ENCODE data around the gene GLCCI1.
"Not testable (repeated sequence)": the region's sequence is repeated elsewhere in the genome, so short reads cannot be mapped to it uniquely, and the experiment has no call there.

Gene GLCCI1

DNA sequence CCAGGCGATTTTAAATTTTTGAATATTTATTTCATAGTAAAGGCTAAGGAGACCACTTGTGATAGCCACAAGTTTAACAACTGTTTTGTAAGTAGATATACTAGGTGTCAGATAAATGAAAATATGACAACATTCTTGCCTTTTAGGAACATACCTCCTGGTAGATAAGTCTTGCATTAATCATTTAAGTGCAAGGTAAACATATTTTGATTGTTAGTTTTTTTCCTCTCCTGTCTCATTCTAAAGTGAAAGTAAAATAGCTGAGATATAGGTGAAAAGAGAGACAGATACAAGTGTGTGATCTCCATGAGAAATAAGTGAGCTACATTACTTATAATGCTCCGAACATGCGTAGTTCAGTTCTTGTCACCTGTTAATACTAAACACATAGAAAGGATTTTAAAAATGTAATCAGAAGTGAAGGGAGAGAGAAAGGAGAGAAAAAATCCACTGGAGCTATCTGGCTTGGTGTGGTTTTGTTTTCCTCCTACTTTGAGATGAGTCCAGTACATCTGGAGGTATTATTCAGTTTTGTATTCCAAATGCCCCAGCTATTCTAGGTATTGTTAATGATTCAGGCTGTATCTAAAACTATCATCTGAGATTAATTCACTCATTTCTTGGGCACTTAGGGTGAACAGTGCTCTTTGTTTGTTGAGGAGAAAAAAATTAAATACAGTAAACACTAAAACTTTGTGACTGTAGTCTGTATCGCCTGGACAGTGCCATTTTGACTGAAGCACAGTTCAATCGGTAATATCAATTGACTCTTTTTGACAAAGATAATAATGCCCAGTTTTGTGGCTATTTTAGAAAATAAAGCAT is 21.2 kb downstream of the GLCCI1 start:
- peaks cover 47% of the 10 kb centered on the region for H3K4me1 Mint-ChIP-seq
- ATAC-seq (no peak), DNase-seq (no peak)
- peak overlapping the region; percentile 41 for H3K27ac Mint-ChIP-seq
- no peaks in the 10 kb centered on the region for H3K27me3 Mint-ChIP-seq
- peaks cover 17% of the 10 kb centered on the region for H3K9me3 Mint-ChIP-seq
- peak overlapping the region; percentile 73 for H3K4me3 Mint-ChIP-seq
- H3K36me3 Mint-ChIP-seq (ENCODE audit: low read depth), result peaks cover 13% of the 10 kb centered on the region

DNA sequence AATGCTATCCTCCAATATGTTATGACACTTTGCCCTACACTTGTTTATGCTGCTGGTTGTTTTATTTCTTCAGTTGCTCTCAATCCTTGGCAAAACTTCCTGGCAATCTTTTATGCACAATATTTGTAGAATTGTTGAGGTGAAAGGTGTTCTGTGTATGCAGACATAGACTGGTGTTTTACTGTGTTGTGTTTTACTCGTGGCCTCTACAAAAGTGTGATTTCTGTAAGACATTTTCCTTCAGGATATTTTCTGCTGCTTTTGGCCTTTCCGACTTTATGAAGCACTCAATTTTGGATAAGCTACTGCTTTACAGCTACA is 21.8 kb downstream of the GLCCI1 start:
- Mint-ChIP-seq H3K9me3 (peaks cover 21% of the 10 kb centered on the region), H3K27ac (peak overlapping the region; percentile 5), H3K27me3 (no peaks in the 10 kb centered on the region), H3K4me3 (peak overlapping the region; percentile 35), H3K36me3 (ENCODE audit: low read depth) (peaks cover 16% of the 10 kb centered on the region), H3K4me1 (peaks cover 43% of the 10 kb centered on the region)
- DNase-seq (no peak), ATAC-seq (no peak)

DNA sequence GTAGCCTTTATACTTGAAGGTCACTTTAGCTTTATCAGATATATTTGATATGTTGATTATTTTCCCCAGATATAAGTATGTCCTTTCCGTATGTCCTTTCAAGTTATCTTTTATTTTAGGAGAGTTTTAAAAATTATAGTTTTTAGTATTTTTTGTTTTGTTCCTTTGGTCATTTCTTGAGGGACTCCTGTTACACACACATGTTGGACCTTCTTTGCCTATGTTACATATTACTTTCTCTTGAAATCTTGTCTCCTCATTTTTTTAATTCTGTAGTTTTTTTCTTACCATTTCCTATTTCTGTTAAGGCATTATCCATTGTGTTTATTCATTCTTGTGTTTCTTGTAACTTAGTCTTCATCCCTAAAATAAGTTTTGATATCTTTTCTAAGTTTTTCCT is 23.9 kb downstream of the GLCCI1 start:
- Mint-ChIP-seq H3K36me3 (ENCODE audit: low read depth) (peaks cover 17% of the 10 kb centered on the region), H3K27me3 (no peaks in the 10 kb centered on the region), H3K27ac (no peak overlapping the region), H3K4me3 (no peak overlapping the region), H3K4me1 (peaks cover 42% of the 10 kb centered on the region), H3K9me3 (peaks cover 21% of the 10 kb centered on the region)
- DNase-seq (no peak), ATAC-seq (no peak)

DNA sequence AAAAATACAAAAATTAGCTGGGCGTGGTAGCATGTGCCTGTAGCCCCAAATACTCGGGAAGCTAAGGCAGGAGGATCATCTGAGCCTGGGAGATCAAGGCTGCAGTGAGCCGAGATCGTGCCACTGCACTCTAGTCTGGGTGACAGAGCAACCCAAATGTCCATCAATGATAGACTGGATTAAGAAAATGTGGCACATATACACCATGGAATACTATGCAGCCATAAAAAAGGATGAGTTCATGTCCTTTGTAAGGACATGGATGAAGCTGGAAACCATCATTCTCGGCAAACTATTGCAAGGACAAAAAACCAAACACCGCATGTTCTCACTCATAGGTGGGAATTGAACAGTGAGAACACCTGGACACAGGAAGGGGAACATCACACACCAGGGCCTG is 26.8 kb downstream of the GLCCI1 start:
- Mint-ChIP-seq H3K9me3 (peaks cover 21% of the 10 kb centered on the region), H3K4me1 (peaks cover 18% of the 10 kb centered on the region), H3K36me3 (ENCODE audit: low read depth) (peaks cover 17% of the 10 kb centered on the region)
- H3K27ac Mint-ChIP-seq, DNase-seq, ATAC-seq, H3K4me3 Mint-ChIP-seq, H3K27me3 Mint-ChIP-seq: not testable (repeated sequence)

DNA sequence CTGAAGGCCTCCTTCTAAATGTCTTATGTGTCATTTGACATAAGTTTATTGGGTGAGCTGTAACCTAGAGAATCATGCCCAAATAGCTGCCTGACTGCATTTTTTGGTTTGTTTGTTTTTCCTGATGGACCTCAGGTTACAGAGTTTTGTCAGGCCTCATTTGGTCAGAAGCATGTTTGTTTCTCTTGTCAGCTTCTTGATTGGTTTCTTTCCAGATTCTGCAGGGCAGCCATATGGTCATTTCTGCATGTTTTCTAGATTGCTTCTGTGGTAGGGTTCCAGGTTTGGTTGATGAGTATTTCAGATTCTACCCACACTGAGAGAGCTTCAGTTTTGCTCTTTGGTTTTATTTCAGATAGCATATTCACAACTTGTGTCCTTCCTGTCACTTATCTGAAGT is 28.0 kb downstream of the GLCCI1 start:
- Mint-ChIP-seq H3K36me3 (ENCODE audit: low read depth) (peaks cover 25% of the 10 kb centered on the region), H3K27me3 (no peaks in the 10 kb centered on the region), H3K4me1 (peaks cover 12% of the 10 kb centered on the region), H3K4me3 (no peak overlapping the region), H3K27ac (peak overlapping the region; percentile 5), H3K9me3 (peaks cover 27% of the 10 kb centered on the region)
- DNase-seq (no peak), ATAC-seq (no peak)

DNA sequence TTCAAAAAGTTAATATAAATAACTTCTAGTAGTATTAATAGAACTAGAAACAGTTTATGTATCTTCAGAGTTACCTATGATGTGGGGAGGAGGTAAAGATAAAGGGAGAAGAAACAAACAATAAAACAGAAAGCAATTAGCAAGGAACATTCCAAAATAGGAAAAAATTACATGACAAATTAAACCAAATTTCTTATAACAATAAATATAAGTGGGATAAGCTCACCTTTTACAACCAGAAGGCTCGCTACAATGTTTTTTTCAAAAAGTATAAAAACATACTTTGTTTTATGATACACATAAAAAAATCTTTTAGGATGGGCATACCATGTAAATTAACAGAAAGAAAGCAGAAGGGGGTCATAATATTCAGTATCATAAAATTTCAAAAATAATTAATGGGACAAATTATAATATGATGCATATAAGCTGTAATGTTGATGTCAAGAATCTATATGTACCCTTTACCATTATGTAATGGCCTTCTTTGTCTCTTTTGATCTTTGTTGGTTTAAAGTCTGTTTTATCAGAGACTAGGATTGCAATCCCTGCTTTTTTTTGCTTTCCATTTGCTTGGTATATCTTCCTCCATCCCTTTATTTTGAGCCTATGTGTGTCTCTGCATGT is 31.8 kb downstream of the GLCCI1 start:
- Mint-ChIP-seq H3K4me3 (no peak overlapping the region), H3K27me3 (no peaks in the 10 kb centered on the region), H3K9me3 (peaks cover 12% of the 10 kb centered on the region), H3K27ac (no peak overlapping the region), H3K36me3 (ENCODE audit: low read depth) (peaks cover 21% of the 10 kb centered on the region), H3K4me1 (peaks cover 10% of the 10 kb centered on the region)
- ATAC-seq (no peak), DNase-seq (no peak)

DNA sequence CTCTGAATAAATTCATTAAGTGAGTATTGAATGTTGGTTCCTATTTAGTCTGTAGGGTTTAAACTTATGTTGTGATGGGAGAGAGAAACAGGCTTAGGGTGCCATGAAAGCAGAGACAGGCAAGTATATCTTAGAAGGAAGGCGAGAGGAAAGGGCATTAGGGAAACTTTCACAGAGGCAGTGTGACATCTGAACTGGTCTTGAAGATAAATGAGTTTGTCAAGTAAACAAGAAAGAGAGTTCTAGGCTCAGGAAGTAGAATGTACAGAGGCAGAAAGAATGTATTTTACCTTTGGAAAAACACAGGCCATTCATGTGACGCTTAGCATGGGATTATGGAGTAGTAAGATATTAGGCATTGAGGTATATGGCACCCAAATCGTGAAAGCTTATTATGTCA is 34.5 kb downstream of the GLCCI1 start:
- Mint-ChIP-seq H3K27me3 (no peaks in the 10 kb centered on the region), H3K4me3 (no peak overlapping the region), H3K9me3 (peaks cover 12% of the 10 kb centered on the region), H3K27ac (no peak overlapping the region), H3K36me3 (ENCODE audit: low read depth) (peaks cover 26% of the 10 kb centered on the region), H3K4me1 (no peaks in the 10 kb centered on the region)
- ATAC-seq (no peak), DNase-seq (no peak)

DNA sequence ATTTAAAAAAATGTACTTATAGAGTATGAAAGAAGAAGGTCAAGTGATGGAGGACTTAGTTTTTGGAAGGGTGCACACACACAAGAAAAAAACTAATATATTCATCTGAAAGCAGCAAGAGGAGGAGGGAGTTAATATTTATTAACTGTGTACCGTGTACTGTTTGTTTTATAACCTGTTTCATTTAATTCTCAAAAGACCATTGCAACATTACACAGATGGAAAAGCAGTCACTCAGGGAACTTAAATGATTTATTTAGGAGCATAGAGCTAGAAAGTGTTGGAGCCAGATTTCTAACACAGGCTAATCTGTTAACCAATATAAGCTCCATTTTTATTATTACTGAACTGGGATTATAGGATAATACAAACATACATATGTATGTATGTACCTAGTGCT is 36.7 kb downstream of the GLCCI1 start:
- Mint-ChIP-seq H3K4me3 (no peak overlapping the region), H3K36me3 (ENCODE audit: low read depth) (peaks cover 26% of the 10 kb centered on the region), H3K27me3 (no peaks in the 10 kb centered on the region), H3K4me1 (no peaks in the 10 kb centered on the region), H3K9me3 (peaks cover 12% of the 10 kb centered on the region), H3K27ac (no peak overlapping the region)
- no peak for ATAC-seq
- no peak for DNase-seq

DNA sequence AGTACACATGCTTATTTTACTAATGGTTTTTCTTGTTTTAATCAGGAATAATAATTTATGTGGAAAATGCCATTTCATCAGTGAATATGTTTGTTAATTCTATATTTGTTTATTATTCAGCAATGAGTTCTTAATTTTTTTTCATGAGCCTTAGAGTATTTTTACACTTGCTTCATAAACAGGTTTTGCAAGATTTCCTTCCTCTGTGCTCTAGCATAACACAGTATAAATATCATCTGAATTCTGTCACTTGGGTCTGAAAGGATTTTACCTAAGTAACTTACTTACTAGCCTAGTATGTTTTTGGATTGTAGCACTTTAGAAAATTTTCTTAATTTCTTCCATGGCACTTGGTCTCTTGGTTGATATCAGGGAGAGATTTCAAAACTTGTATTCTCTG is 45.8 kb downstream of the GLCCI1 start:
- no peak overlapping the region for H3K4me3 Mint-ChIP-seq
- H3K9me3 Mint-ChIP-seq, result no peaks in the 10 kb centered on the region
- peaks cover 35% of the 10 kb centered on the region for H3K4me1 Mint-ChIP-seq
- peaks cover 4% of the 10 kb centered on the region for H3K36me3 Mint-ChIP-seq (ENCODE audit: low read depth)
- no peak for ATAC-seq
- H3K27me3 Mint-ChIP-seq, result no peaks in the 10 kb centered on the region
- H3K27ac Mint-ChIP-seq, result peak overlapping the region; percentile 57
- DNase-seq, result no peak

DNA sequence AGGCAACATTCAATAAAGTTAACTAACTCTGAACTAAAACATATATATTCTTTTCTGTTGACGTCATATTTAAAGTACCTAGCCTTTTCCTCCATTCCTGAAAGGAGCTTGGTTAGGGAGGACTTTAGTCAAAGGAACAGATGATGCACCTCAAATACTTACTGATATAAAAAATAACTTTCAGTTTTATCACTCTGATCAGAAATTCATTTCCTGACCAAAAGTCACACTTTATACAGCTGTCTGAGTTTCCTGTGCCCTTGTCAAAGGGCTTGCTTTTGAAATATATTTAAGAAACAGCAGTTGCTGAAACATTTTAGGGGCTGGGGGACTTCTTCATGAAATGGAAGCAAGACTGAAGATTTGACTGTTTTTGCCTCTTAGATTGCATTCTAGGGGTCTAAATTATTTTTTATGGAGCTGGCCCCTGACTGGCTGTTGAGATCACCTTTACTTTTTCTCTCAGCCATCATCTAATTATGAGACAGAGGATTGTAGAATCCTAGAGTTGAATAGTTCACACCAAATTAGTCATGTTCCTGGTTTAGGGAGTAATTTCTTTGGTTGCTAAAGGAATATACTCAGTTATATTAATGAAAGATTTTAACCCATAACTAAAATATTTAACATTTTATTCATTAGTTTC is 46.6 kb downstream of the GLCCI1 start:
- peaks cover 35% of the 10 kb centered on the region for H3K4me1 Mint-ChIP-seq
- peaks cover 4% of the 10 kb centered on the region for H3K36me3 Mint-ChIP-seq (ENCODE audit: low read depth)
- H3K27ac Mint-ChIP-seq, result peak overlapping the region; percentile 57
- ATAC-seq (peak; percentile 84), DNase-seq (no peak)
- peak overlapping the region; percentile 17 for H3K4me3 Mint-ChIP-seq
- H3K9me3 Mint-ChIP-seq, result no peaks in the 10 kb centered on the region
- no peaks in the 10 kb centered on the region for H3K27me3 Mint-ChIP-seq

DNA sequence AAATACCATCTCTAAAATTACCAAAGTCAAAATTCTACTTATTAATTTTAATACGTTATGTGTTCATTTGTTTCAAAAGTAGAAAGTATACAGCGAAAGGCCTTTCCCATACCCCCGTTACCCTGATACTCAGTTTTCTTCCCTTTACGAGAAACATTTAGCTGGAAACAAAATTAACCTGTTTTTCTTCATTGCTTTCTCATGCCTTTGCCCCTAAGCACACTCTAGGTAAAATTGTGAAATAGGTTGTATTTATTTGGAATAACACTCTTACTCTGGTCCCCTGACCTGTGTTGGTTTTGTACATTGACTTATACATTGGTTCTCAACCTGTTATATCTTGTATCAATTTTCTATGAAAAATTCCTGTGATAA is 47.1 kb downstream of the GLCCI1 start:
- H3K4me3 Mint-ChIP-seq, result no peak overlapping the region
- DNase-seq, result no peak
- no peak for ATAC-seq
- peaks cover 4% of the 10 kb centered on the region for H3K36me3 Mint-ChIP-seq (ENCODE audit: low read depth)
- H3K4me1 Mint-ChIP-seq, result peaks cover 35% of the 10 kb centered on the region
- H3K27me3 Mint-ChIP-seq, result no peaks in the 10 kb centered on the region
- no peak overlapping the region for H3K27ac Mint-ChIP-seq
- no peaks in the 10 kb centered on the region for H3K9me3 Mint-ChIP-seq

DNA sequence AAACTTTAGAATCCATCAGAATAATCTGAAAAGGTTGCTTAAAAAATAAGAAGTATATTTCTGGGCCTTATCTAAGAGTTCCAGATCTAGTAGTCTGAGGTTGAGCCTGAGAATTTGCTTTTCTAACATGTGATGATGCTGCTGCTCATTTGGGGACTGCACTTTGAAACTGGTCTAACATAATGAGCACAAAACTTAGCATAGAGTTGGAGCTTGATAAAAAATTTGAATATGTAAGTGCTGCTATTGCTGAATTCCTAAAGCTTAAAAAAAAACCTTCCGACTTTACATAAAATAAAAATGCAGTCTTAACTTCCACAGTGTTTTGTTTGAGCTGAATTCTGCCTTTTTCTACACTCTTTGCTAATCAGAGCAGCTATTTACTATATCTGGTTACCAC is 48.8 kb downstream of the GLCCI1 start:
- Mint-ChIP-seq H3K27me3 (no peaks in the 10 kb centered on the region), H3K27ac (no peak overlapping the region), H3K4me3 (no peak overlapping the region), H3K4me1 (peaks cover 34% of the 10 kb centered on the region), H3K36me3 (ENCODE audit: low read depth) (peaks cover under 1% of the 10 kb centered on the region), H3K9me3 (no peaks in the 10 kb centered on the region)
- DNase-seq (no peak), ATAC-seq (no peak)

DNA sequence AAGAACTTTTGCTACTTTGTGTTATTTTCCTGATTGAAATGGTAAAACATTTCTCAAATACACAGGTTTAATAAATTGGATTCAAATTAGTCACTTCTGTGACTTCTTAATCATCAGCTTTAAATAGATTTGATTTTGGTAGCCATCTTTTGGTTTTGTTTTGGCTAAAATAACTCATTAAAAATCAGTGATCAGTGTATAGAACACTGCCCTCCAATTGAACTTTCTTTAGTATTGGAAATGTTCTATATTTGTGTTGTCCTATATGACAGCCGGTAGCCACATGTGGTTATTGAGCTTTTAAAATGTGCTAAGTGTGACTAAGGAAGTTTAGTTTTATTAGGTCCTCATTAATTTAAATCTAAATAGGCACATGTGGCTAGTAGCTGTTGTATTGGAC is 50.4 kb downstream of the GLCCI1 start:
- no peaks in the 10 kb centered on the region for H3K27me3 Mint-ChIP-seq
- no peak for ATAC-seq
- DNase-seq, result no peak
- H3K9me3 Mint-ChIP-seq, result no peaks in the 10 kb centered on the region
- H3K36me3 Mint-ChIP-seq (ENCODE audit: low read depth), result peaks cover 4% of the 10 kb centered on the region
- no peak overlapping the region for H3K4me3 Mint-ChIP-seq
- no peak overlapping the region for H3K27ac Mint-ChIP-seq
- H3K4me1 Mint-ChIP-seq, result peaks cover 34% of the 10 kb centered on the region

DNA sequence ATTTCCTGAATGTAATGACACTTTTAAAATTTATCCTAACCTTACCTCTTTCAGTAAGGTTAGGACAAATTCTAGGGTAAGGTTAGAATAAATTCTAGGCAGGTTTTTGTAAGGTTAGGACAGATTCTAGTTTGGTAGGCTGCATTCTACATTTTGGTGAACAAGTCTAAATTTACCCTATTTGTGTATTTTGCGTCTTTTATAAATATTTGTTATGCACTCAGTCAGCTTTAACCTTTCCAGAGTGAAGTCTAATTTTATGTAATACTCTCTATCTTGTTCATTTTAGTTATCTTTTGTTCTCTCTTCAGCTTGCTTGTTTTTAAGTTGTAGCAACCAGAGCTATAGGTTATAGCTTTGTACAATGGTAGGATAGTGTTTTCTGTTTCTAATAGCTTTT is 54.0 kb downstream of the GLCCI1 start:
- H3K27ac Mint-ChIP-seq, result no peak overlapping the region

DNA sequence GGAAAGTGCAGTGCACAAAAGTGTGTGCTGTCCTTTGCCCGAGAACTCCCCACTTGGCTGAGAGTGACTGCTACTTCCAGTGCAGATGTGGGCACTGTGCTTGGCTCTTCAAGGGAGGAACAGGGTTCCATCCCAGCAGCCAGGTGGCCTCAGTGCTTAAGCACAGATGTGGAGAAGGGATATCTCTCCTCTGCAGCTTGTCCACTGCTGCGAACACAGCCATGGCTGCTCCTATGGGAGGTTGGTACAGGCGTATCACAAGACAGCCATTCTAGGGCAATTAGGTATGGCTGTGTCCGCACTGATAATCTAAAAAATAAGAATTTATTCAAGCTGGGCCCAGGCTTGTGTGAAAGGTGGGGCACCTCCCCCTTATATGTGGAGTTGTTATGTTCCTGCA is 66.6 kb downstream of the GLCCI1 start:
- Mint-ChIP-seq H3K9me3 (no peaks in the 10 kb centered on the region), H3K27me3 (no peaks in the 10 kb centered on the region), H3K4me3 (no peak overlapping the region), H3K4me1 (peaks cover 11% of the 10 kb centered on the region), H3K36me3 (ENCODE audit: low read depth) (peaks cover 14% of the 10 kb centered on the region), H3K27ac (no peak overlapping the region)
- DNase-seq (no peak), ATAC-seq (no peak)

More for the DNA sequence above, 54.0 kb downstream of the GLCCI1 start:
- Mint-ChIP-seq H3K9me3 (peaks cover 14% of the 10 kb centered on the region), H3K4me3 (no peak overlapping the region), H3K4me1 (peaks cover 7% of the 10 kb centered on the region), H3K27me3 (no peaks in the 10 kb centered on the region), H3K36me3 (ENCODE audit: low read depth) (peaks cover 34% of the 10 kb centered on the region)
- DNase-seq, result no peak
- ATAC-seq, result no peak

Measured in activated naive CD8-positive, alpha-beta T cell treated with anti-CD3 and anti-CD28 coated beads, Interleukin-2, amount 50 U/mL, for 24 hours (primary cell).